GM19238 (cell line): Measurements from ENCODE around the gene MYL7.

Source experiments
- DNase-seq: peaks from one replicate; pipeline ENCODE4 v3.0.0; 2011; ENCODE audit warnings: low spot score; ENCODE audit not compliant: insufficient read length

MYL7 gene

DNA sequence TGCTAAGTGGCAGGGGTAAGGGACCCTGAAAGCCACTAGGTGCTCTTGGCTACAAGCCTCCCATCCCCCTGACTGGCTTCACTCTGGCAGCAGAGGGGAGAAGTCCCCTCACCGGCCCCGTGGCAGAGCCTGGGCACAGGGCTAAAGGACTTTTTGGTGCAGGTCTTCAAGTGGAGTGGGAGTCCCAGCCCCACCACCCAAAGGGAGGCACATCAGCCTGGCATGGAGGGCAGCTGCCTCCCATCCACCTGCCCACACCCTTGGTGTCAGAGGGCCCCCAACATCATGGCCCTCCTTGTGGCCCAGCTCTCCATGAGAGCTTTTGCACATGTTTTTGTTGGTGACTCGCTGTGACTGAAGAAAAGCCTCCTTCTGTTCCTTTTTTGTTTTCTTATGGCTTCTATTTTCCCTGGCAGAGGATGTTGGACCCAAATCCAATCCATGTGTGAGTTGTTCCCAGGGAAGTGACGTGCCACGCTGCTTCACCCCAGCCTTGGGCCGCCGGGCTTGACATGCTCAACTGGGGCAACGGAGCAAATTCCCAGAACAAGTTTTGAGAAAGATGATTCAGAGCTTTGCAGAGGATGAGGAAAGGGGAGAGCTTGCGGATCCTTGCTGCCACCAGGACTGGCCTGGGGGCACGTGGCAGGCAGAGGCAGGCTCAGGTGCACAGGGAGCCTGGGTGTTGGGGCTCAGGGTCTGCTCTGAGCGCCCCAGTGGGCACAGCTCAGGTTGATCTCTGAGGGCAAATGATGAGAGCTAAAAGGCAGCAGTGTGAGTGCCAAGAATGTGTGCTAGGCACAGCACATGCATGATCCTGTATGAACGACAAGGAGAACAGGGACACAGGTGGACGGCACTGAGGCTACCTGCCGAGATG, 38.9 kb downstream of the MYL7 start:
- DNase-seq = no peak

GRCh38 chr7:44101303-44101965, 39.7 kb downstream of the MYL7 start:
- no peak for DNase-seq

- no peak for DNase-seq
Measured at GRCh38 chr7:44100458-44101302, 40.5 kb downstream of the MYL7 start.

- no peak for DNase-seq
Measured at GRCh38 chr7:44099669-44100068, 41.5 kb downstream of the MYL7 start.

DNA sequence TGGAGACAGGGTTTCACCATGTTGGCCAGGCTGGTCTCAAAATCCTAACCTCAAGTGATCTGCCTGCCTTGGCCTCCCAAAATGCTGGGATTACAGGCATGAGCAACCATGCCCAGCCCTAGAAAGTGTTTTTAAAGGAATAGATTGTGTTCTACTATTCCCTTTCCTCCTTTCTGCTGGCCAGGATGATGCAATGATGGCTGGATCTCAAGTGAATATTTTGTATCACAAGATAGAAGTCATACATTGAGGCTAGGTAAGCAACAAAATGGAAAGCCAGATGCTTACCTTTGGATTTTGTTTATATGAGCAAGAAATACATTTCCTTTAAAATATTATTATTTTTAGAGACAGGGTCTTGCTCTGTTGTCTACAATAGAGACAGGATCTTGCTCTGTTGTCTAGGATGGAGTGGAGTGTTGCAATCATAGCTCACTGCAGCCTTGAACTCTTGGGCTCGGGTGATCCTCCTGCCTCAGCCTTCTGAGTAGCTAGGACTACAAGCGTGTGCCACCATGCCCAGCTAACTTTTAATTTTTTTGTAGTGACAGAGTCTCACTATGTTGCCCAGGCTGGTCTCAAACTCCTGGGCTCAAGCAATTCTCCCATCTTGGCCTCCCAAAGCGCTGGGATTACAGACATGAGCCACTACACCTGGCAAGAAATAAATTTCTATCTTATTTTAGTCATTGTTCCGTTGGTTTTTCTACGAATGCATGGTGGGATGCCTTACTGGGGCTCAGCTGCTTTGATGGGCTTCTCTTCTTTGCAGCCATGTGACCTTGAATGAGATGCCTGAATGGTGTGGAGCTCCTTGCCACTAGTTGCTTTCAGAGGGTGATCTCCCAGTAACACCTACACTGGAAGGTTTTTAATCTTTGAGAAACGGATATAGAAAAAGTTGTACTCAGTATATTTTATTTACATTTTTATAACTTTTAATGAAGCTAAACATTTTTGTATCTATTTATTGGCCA, 42.8 kb downstream of the MYL7 start:
- no peak for DNase-seq

DNA sequence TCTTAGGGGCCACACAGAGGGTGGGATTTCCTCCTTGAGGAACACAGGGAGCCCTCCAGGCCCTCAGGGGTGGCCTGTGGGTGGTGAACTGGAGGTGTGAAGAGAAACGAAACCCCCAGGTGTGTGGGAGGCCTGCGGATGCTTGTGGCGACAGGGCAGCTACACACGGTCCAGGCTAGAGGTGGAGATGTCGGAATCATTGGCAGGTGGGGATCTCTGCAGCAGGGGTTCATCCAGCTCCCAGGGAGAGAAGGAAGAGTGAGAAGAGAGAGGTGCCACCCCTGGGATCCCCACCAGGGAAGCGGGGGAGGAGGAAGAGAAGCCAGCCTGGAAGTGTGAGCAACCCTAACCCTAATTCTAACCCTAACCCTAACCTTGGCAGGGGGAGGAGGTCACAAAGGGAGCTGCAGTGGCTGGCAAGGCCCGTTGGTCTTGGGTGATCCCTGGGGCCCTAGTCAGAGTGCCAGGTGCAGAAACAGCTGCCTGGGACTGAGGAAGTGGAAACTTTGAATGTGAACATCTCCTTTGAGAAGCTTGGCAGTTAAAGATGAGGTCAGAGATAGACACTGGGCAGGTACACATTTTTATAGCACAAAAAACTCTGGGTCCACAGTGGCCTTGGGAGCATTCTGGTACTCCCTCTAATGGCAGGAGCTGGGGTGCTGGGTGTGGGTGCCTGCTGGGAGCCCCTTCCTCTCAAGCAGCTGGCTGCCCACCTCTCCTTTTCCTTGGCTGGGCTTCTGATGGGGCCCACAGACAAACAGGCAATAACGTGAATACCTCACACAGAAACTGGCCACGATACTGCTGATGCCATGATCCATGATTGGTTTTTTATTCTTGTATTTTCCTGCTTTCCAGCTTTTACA, 43.8 kb downstream of the MYL7 start:
- no peak for DNase-seq

GRCh38 chr7:44096326-44096881, 44.7 kb downstream of the MYL7 start:
- no peak for DNase-seq

GRCh38 chr7:44095781-44096180, 45.4 kb downstream of the MYL7 start:
- DNase-seq = no peak

GRCh38 chr7:44094883-44095592, 46.1 kb downstream of the MYL7 start:
- no peak for DNase-seq

GRCh38 chr7:44094365-44094764, 46.8 kb downstream of the MYL7 start:
- DNase-seq = no peak

DNA sequence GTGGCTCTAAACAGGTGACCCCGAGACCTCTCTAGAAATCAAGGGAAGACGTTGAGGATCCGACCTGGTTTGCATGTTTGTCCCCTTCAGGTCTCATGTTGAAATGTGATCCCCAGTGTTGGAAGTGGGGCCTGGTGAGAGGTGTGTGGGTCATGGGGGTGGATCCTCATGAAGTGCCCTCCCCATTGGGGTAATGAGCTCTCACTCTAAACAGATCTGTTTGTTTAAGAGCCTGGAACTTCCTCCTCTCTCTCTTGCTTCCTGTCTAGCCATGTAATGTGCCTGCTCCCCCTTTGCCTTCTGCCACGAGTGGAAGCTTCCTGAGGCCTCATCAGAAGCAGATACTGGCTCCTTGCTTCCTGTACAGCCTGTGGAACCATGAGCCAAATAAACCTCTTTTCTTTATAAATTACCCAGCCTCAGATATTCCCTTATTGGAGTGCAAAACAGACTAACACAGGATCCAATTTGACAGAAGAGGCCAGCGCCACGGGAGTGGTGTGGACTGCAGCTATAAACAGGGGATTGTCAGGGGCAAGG, 48.0 kb downstream of the MYL7 start:
- no peak for DNase-seq
